ENCODE results near the gene GOPC.
"Not testable (repeated sequence)": the region's sequence is repeated elsewhere in the genome, so short reads cannot be mapped to it uniquely, and the experiment has no call there.

The GOPC gene

GRCh38 chr6:117548797-117549301, 53.5 kb downstream of the GOPC start:
- DNase-seq (ENCODE audit: low read depth, low spot score) = no peak

GRCh38 chr6:117547688-117548621, 54.4 kb downstream of the GOPC start:
- DNase-seq (ENCODE audit: low read depth, low spot score) = no peak

GRCh38 chr6:117546674-117547073, 55.6 kb downstream of the GOPC start:
- no peak for DNase-seq (ENCODE audit: low read depth, low spot score)

- DNase-seq (ENCODE audit: low read depth, low spot score) = no peak
Observed at GRCh38 chr6:117545161-117545595, 57.1 kb downstream of the GOPC start.

GRCh38 chr6:117544716-117545115, 57.6 kb downstream of the GOPC start:
- no peak for DNase-seq (ENCODE audit: low read depth, low spot score)

GRCh38 chr6:117542493-117542892, 59.8 kb downstream of the GOPC start:
- DNase-seq (ENCODE audit: low read depth, low spot score) = no peak

GRCh38 chr6:117540670-117541069, 61.6 kb downstream of the GOPC start:
- DNase-seq (ENCODE audit: low read depth, low spot score) = no peak

GRCh38 chr6:117538615-117539014, 63.7 kb downstream of the GOPC start:
- DNase-seq (ENCODE audit: low read depth, low spot score) = no peak

GRCh38 chr6:117536317-117536716, 66.0 kb downstream of the GOPC start:
- no peak for DNase-seq (ENCODE audit: low read depth, low spot score)

- DNase-seq (ENCODE audit: low read depth, low spot score) = no peak
Observed at GRCh38 chr6:117534974-117535373, 67.3 kb downstream of the GOPC start.

- no peak for DNase-seq (ENCODE audit: low read depth, low spot score)
Observed at GRCh38 chr6:117533775-117534174, 68.5 kb downstream of the GOPC start.

GRCh38 chr6:117531809-117532725, 70.2 kb downstream of the GOPC start:
- no peak for DNase-seq (ENCODE audit: low read depth, low spot score)

GRCh38 chr6:117531346-117531745, 71.0 kb downstream of the GOPC start:
- no peak for DNase-seq (ENCODE audit: low read depth, low spot score)

GRCh38 chr6:117530467-117531242, 71.7 kb downstream of the GOPC start:
- DNase-seq (ENCODE audit: low read depth, low spot score) = no peak

- DNase-seq (ENCODE audit: low read depth, low spot score) = no peak
Observed at GRCh38 chr6:117525607-117526006, 76.7 kb downstream of the GOPC start.

- DNase-seq (ENCODE audit: low read depth, low spot score) = no peak
Observed at GRCh38 chr6:117521791-117522502, 80.4 kb downstream of the GOPC start.

GRCh38 chr6:117520603-117521395, 81.5 kb downstream of the GOPC start:
- no peak for DNase-seq (ENCODE audit: low read depth, low spot score)

- DNase-seq (ENCODE audit: low read depth, low spot score) = no peak
Observed at GRCh38 chr6:117518870-117519269, 83.4 kb downstream of the GOPC start.

- not testable (repeated sequence) for DNase-seq (ENCODE audit: low read depth, low spot score)
Observed at GRCh38 chr6:117517995-117518394, 84.3 kb downstream of the GOPC start.

GRCh38 chr6:117515326-117515725, 87.0 kb downstream of the GOPC start:
- no peak for DNase-seq (ENCODE audit: low read depth, low spot score)
